Measurements from ENCODE around the gene LARP4B.

- TF ChIP-seq EZH2 (IDR thresholded peaks at IDR 0.05; ENCODE audit: borderline replicate concordance, low read length) (no peak), CTCF (conservative IDR thresholded peaks at IDR 0.05 in 1 of 2, IDR thresholded peaks at IDR 0.05 in 1 of 2; ENCODE audit: extremely low read depth in 1 of 2, insufficient read depth in 1 of 2, low read depth in 1 of 2, low read length in 2 of 2) (no peak)
These were observed 118.7 kb downstream of the LARP4B start for GRCh38 chr10:812787-813186.
